Hematopoietic multipotent progenitor cell treated with erythropoietin and hydrocortisone succinate and interleukin-3 and kit ligand, for 8 days (in vitro differentiated cells): ENCODE data around the gene HOXA3.
A peak's percentile ranks its signal among the peaks of the same experiment; 100 is the strongest.

Source experiments
- DNase-seq: peaks from one replicate; pipeline ENCODE4 v3.0.0-alpha.2; 2015

HOXA3 gene

DNA sequence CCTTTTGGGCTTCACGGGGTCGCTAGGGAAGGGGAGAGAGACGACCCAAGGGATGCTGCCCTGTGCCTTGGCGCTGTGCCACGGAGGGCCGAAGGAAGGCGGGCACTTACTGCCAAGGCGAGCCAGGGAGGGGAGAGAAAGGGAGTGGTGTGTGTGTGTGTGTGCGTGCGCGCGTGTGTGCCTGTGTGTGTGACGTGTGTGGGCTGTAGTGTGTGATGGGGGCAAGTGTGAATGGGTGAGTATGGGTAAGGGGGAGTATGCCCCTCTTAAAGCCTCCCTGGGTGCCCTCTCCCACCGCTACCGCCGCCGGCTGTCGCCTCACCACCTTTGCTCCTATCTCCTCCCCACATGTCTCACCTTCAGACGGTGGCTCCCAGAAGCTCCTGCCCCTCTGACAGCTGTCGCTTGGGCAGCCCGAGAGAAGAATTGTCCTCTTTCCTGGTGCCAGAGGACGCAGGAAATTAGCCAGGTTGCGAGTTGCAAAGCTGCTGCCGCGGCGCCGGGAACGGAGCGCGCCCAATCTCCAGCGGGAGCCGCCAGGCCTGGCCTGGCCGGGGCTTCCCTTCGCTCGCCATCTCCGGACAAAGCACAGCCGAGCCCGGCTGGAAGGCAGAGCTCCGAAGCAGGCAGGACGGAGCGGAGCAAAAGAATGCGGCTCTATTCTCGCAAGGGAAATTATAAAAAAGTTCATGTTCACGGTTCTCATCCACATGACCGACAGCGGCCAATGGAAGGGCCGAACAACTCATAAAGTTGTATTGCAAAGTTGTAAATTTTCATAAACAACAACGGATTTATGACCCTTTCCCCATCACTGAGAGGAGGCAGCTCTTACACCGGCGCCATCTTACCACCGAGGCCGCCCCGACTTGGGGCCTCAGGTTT lies at the start of gene HOXA3:
Gene HOXA3 (minus strand): TSS at position 653 of the 885 bp plus-strand sequence. CDS start 41,943 bp downstream, outside the sequence.
- no peak for DNase-seq

GRCh38 chr7:27201580-27202017 lies 49.2 kb upstream of the HOXA3 start:
- no peak for DNase-seq

DNA sequence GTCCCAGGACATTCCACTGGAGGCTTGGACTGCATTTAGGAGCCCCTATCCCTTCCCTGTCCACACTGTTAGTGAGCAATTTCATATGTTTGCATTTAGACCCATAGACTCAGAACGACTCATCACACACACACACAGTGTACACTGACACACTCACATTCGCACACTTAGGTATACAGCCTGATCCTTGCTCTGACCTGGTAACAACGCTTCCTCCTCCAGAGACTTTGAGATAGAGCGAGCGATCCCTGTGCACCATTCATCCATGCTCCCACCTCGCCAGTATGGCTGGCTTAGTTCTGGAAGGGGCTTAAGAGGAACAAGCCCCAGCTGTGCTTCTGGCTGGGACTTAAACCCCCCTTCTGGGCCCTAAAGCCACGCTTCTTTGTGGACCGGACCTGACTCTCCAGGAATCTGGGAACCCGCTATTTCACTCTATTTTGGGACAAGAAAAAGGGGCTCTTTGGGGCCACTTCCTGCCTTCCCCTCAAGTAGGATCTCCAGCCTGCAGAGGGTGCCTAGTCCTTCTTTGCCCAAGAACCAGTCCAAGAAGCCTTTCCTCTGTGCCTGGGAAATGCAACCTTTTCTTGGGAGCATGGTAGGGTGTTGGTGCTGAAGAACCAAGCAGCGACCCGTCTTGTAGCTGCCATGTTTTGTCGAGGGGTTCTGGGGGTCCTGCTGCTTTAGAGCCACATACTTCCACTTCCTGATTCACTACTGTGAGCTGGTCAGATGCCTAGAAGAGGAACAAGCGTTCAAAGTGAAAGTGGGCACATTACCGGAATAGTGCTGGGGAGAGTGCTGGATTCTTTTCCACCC lies 48.6 kb upstream of the HOXA3 start:
- DNase-seq = no peak

- DNase-seq = no peak
Measured at GRCh38 chr7:27199849-27200760, 47.7 kb upstream of the HOXA3 start, which contains the start of gene HOXA13. Gene HOXA13, minus strand, starts transcription at chr7:27200091. Its CDS starts 14 bp downstream, at chr7:27200077.

DNA sequence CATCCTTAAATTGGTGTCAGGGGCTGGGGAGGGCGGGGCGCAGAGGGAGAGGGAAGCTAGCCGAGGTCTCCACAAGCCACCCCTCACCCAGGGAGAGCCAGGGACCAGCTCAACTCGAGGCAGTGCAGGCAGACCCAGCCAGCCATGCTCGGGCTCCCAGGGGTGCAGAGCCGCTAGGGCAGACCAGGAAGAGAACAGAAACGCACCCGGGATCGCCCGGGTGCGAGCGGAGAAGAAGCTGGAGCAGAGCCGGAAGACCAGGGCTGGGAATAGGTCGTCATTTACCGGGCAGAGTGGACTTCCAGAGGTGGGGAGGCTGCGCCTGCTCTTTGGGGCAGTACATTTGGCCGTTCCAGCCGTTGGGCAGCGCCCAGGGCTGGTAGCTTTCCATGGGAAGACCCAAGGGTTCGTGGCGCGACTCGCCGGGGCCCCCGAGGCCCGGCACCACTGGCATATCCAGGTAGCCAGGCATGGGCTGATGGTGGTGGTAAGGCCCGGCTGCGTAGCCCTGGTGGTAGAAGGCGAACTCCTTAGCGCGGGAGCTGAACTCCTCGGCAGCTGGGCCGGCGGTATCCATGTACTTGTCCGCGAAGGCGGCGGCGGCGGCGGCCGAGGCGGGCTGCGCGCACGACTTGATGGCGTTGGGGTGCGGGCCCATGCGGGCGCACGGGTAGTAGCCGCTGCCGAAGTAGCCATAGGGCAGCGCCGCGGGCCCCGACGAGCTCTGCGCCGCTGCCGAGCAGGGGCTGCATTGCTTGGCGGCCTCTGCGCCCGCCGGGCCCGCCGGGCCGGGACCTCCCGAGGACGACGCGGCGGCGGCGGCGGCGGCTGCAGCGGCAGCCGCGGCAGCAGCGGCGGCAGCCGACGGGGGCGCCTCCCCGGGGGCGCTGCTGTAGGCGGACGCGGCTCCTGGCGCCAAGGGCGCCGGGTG lies 46.8 kb upstream of the HOXA3 start:
- DNase-seq = no peak

DNA sequence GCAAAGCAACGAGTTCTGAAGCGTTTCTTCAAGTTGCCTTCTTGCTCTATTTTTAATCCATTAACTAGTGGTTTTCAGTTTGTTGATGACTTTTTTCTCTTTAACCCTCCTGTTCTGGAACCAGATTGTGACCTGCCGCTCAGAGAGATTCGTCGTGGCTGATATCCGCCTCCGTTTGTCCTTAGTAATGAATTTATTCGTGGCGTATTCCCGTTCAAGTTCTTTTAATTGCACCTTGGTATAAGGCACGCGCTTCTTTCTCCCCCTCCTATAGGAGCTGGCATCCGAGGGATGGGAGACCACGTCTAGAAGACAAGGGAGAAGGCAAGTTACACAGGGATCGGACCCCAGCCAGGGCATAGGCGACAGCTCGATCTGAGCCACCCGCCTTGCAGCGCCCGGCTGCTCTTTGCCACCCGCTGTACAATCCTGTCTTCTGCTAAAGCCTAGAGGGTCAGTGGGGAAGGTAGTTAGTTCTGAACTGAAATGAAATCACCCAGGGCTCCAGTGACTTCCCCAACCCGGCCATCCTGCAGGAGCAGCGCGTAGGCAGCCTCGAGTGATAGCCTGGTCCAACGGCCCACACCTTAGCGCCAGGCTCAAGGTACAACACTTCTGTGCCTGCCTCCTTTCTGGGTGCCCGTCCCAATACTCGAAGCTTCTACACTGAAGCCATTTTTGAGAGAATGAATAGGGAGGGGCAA lies 45.9 kb upstream of the HOXA3 start:
- DNase-seq = no peak

DNA sequence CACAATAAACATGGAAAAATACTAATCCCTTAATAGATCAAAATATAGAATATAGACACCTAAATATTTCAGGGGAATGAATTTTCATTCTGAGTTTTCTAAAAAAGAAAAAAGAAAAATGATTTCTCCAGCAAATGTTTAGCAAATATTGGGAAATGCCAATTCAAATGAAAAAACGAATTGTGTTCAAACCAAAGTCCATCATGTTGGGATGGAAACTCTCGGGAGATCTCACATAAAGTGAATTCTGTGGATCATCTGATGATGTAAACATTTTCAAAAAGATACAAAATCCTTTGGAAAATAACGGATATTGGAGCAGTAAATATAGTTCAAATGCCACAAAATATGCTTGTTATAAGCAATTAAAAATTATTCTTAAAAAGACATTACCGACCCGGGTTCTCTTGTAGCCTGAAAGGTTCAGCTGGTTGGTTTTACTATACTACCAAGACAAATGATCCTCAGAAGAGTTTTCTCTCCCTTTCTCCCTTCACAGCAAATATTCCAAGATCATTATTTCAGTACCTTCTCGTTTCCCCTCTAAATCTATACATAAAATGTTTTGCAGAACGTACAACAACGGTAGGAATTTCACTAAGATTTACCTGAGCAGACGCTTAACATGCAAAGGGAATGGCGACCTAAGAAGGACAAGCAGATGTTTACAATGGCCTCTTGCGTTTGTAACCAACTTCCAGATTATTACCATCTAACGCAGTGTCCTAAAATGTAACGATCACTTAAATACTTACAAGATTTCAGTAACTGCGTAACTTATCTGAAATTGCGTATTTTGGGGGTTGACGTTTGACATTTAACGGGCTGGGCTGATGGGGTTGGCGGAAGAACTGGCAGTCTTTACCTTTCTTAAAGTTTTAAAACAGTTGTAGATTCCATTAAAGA lies 45.0 kb upstream of the HOXA3 start:
- peak; percentile 17 for DNase-seq

- peak; percentile 83 for DNase-seq
Measured at GRCh38 chr7:27196287-27196767, 43.9 kb upstream of the HOXA3 start.

- no peak for DNase-seq
Measured at GRCh38 chr7:27194686-27195379, 42.5 kb upstream of the HOXA3 start.

DNA sequence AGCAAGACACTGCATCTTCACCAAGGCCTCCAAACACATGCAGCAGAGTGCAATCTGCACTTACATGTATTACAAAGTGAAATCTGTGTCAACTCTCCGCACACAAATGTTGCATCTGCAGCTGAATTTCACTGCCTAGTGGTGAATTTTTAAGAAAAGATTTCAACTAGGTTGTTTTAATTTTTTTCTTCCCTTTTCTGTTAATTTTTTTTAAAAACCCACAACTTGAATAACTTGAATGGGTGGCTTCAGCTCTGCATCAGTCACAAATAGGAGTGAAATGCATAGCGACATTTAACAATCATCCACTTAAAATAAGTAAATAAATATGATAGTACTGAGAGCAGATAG lies 41.6 kb upstream of the HOXA3 start:
- DNase-seq = no peak

GRCh38 chr7:27193335-27194001 lies 41.1 kb upstream of the HOXA3 start:
- DNase-seq = no peak

GRCh38 chr7:27192546-27193334 lies 40.4 kb upstream of the HOXA3 start:
- no peak for DNase-seq

GRCh38 chr7:27191833-27192545 lies 39.6 kb upstream of the HOXA3 start:
- no peak for DNase-seq

DNA sequence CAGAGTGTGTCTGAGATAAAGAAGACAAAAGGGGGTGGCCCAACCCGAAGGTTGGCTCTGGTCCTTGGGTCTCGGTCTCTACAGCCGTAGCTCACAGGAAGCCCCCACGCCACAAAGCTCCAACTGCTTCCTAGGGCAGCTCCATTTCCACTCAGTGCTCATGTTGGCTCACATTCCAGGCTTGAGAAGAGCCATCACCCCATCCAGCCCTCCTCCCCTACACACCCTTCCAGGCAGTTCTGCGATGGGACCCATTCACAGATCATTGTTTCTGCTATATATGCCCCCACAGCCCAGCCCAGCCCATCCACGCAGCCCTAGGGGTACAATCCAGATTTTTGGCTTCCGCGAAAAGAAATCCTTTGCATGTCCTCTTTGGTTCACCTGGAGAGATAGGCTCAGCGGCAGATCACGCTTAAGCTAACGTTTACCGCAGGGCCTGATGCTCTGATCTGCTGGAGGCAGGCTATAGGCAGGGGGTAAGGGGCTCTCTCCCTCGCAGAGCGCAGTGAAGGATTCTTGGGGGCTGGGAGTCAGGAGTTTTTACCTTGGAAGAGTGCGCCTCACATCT lies 38.9 kb upstream of the HOXA3 start:
- DNase-seq = no peak

GRCh38 chr7:27189997-27190748 lies 37.8 kb upstream of the HOXA3 start:
- DNase-seq = no peak
